K562 (cell line): ENCODE measurements around the gene ANKRD44. TPM values are rescaled to one million over a fixed set of nuclear protein-coding genes. Genes with fewer than 3 reads are reported as not detected.

Experiments used
- ATAC-seq: fragments of 200-7000 bp; cut with Tn5 transposase; 3 replicates; pipeline ENCODE4 v1.9.1; 2020; ENCODE audit warnings: moderate library complexity
- BruUV-seq: library from RNA; stranded (reverse); fragments of 400-500 nt; replicated peaks from 2 replicates; lab custom pipeline; 2021; lab: Mats Ljungman, UMichigan
- CTCF ChIA-PET: fragments of 300-600 bp; formaldehyde crosslinking; extraction: SDS; loops from one replicate; lab custom pipeline; 2021; ENCODE audit warnings: low intra/inter-chr PET ratio; lab: Yijun Ruan, JAX
- POLR2A ChIA-PET: fragments of 300-600, 350-650 bp; sonication (Branson Sonifier 250); formaldehyde crosslinking; extraction: SDS; loops from one replicate; lab custom pipeline; 2021; ENCODE audit warnings: antibody characterized with exemption, inconsistent platforms; lab: Yijun Ruan, JAX
- DNase-seq, 4 experiments: peaks; one replicate each; pipeline versions ENCODE4 v3.0.0 to v3.0.0-alpha.2; 2011 to 2018; ENCODE audit warnings: low spot score in 3 of 4, mixed read lengths in 3 of 4; ENCODE audit errors: extremely low read depth in 1 of 4
- FAIRE-seq: peaks from 2 replicates; lab custom pipeline; 2011; peaks lifted over from hg19 to GRCh38; lab: Jason Lieb, UNC
- H2AFZ ChIP-seq: 2 replicates; pipeline ENCODE4 v1.6.0; 2011; ENCODE audit warnings: low read depth, low read length, control low read depth, inconsistent platforms
- H3K27ac ChIP-seq: fragments of 200-600 bp; 3 replicates; pipeline ENCODE4 v1.8.0; 2011; ENCODE audit warnings: low read depth, mild to moderate bottlenecking, control low read depth, inconsistent platforms, low read length, moderate library complexity, mixed read lengths; ENCODE audit errors: extremely low read depth
- H3K27me3 ChIP-seq, 2 experiments: fragments of 300-600 bp in 1 of 2; 2 replicates in 1 of 2; 3 replicates in 1 of 2; pipeline versions ENCODE4 v1.6.0 to v1.8.0; 2011; ENCODE audit warnings: inconsistent platforms in 2 of 2, low read length in 2 of 2, mild to moderate bottlenecking in 1 of 2, mixed read lengths in 1 of 2, moderate library complexity in 1 of 2; ENCODE audit not compliant: control insufficient read depth in 2 of 2, insufficient read depth in 2 of 2
- H3K36me3 ChIP-seq: fragments of 300-600 bp; 3 replicates; pipeline ENCODE4 v1.8.0; 2011; ENCODE audit warnings: mild to moderate bottlenecking, low read length, inconsistent platforms; ENCODE audit not compliant: control insufficient read depth, insufficient read depth
- H3K4me1 ChIP-seq, 2 experiments: fragments of 200-600 bp in 1 of 2; replicated peaks in 1 of 2; 2 replicates in 1 of 2; 3 replicates in 1 of 2; pipeline versions ENCODE4 v1.5.1 to v1.8.0; 2011; ENCODE audit warnings: inconsistent platforms in 2 of 2, low read length in 2 of 2, mild to moderate bottlenecking in 1 of 2, mixed read lengths in 1 of 2, moderate library complexity in 1 of 2; ENCODE audit not compliant: control insufficient read depth in 2 of 2, insufficient read depth in 2 of 2
- H3K4me2 ChIP-seq: 2 replicates; pipeline ENCODE4 v1.6.1; 2011; ENCODE audit warnings: low read length, control low read depth, inconsistent platforms, mixed read lengths; ENCODE audit not compliant: insufficient read depth
- H3K4me3 ChIP-seq: fragments of 200-600 bp; sonication (generic), shearing (Covaris generic); 2 replicates; pipeline ENCODE4 v1.5.1; 2016; ENCODE audit warnings: control low read depth, inconsistent platforms
- H3K79me2 ChIP-seq: fragments of 200-600 bp; 3 replicates; pipeline ENCODE4 v1.8.0; 2011; ENCODE audit warnings: low read length, inconsistent platforms; ENCODE audit not compliant: control insufficient read depth, insufficient read depth
- H3K9ac ChIP-seq, 2 experiments: 2 replicates each; pipeline versions ENCODE4 v1.6.0 to v1.6.1; 2011; ENCODE audit warnings: low read depth in 2 of 2, low read length in 2 of 2, control low read depth in 1 of 2, inconsistent platforms in 1 of 2, mild to moderate bottlenecking in 1 of 2, mixed read lengths in 1 of 2; ENCODE audit not compliant: insufficient read depth in 1 of 2
- H3K9me1 ChIP-seq: one replicate; pipeline ENCODE4 v1.6.0; 2011; ENCODE audit warnings: inconsistent platforms, mild to moderate bottlenecking, low read length, moderate library complexity; ENCODE audit not compliant: control insufficient read depth, insufficient read depth
- H3K9me3 ChIP-seq: replicated peaks from 2 replicates; pipeline ENCODE4 v1.5.1; 2011; ENCODE audit warnings: low read depth, low read length, inconsistent platforms; ENCODE audit not compliant: control insufficient read depth, insufficient read depth
- H4K20me1 ChIP-seq: replicated peaks from 2 replicates; pipeline ENCODE4 v1.6.1; 2011; ENCODE audit warnings: low read length, inconsistent platforms, mixed read lengths; ENCODE audit not compliant: control insufficient read depth, insufficient read depth
- EP300 ChIP-seq: IDR thresholded peaks from 2 replicates; pipeline ENCODE4 v1.6.1; 2012; ENCODE audit warnings: low read length, improper control_type of control experiment
- HNRNPK ChIP-seq: fragments of 200-400 bp; formaldehyde crosslinking; IDR thresholded peaks from one replicate; pipeline ENCODE4 v1.6.1; 2018; ENCODE audit warnings: mild to moderate bottlenecking, low read depth, low read length; ENCODE audit not compliant: poor library complexity, severe bottlenecking
- IRF1 ChIP-seq: sonication (generic); formaldehyde crosslinking; IDR thresholded peaks from 2 replicates; pipeline ENCODE4 v1.8.0; 2022; ENCODE audit warnings: missing genetic modification reagents, mild to moderate bottlenecking, borderline replicate concordance
- KDM5B ChIP-seq: fragments of 200-600 bp; sonication (generic); IDR thresholded peaks from 2 replicates; pipeline ENCODE4 v1.6.1; 2012; ENCODE audit warnings: low read depth, mild to moderate bottlenecking, moderate library complexity, low read length, control low read depth, inconsistent platforms; ENCODE audit not compliant: insufficient replicate concordance
- PCBP1 ChIP-seq: fragments of 200-400 bp; formaldehyde crosslinking; IDR thresholded peaks from 2 replicates; pipeline ENCODE4 v1.6.1; 2018; ENCODE audit warnings: mild to moderate bottlenecking, low read depth, low read length; ENCODE audit not compliant: poor library complexity, severe bottlenecking
- PRMT5 ChIP-seq: sonication (generic); formaldehyde crosslinking; IDR thresholded peaks from 2 replicates; pipeline ENCODE4 v1.5.0; 2020; ENCODE audit warnings: missing genetic modification reagents
- SMAD1 ChIP-seq: fragments of 150-350 bp; IDR thresholded peaks from 2 replicates; pipeline ENCODE4 v1.6.1; 2014; ENCODE audit warnings: low read length, low read depth; ENCODE audit not compliant: partially characterized antibody
- ZNF668 ChIP-seq: fragments of 250-450 bp; sonication (Bioruptor Pico); IDR thresholded peaks from 2 replicates; pipeline ENCODE4 v1.8.0; 2022; ENCODE audit warnings: mild to moderate bottlenecking, inconsistent platforms
- WGBS: fragments of 100-300 bp; shearing (Covaris generic); methylation state at CpG from one replicate; pipeline ENCODE4 v1.1.6; 2016; ENCODE audit warnings: low coverage, mixed read lengths; ENCODE audit not compliant: insufficient coverage; ENCODE audit errors: missing lambda C conversion rate; 5-methylcytosine and 5-hydroxymethylcytosine counted together
- in situ Hi-C: fragments of 300-500 bp; cut with MboI; formaldehyde crosslinking; loops from 4 replicates; pipeline ENCODE4 v1.15.0; 2018; ENCODE audit warnings: inconsistent platforms, mixed read lengths
- intact Hi-C: fragments of 100-400 bp; cut with micrococcal nuclease; formaldehyde crosslinking; loops from 2 replicates; pipeline ENCODE4 v1.14.2; 2022
- polyA plus RNA-seq, 8 experiments: library from polyadenylated mRNA; depleted of rRNA in 4 of 8; stranded (reverse) in 5 of 8; unstranded in 3 of 8; fragments of >200 nt; fragmentation: Nextera tagmentation in 2 of 8; fragmentation: Illumina TruSeq in 1 of 8; extraction: Ambion mirVana in 2 of 8; extraction: Trizol in 1 of 8; gene quantifications; 2 replicates each; pipeline versions ENCODE4 v1.2.1 to v1.2.3, GENCODE V29; 2011 to 2014; ENCODE audit warnings: inconsistent platforms in 1 of 8, missing spikeins in 1 of 8
- total RNA-seq, 7 experiments: library from RNA; depleted of rRNA in 6 of 7; stranded (reverse); fragments of >200 nt in 6 of 7; fragmentation: Illumina TruSeq in 2 of 7; extraction: Trizol in 2 of 7; gene quantifications; 2 replicates each; pipeline versions ENCODE4 v1.2.1 to v1.2.3, GENCODE V29; 2011 to 2021; ENCODE audit warnings: low replicate concordance in 1 of 7

ANKRD44 gene
- total and polyA plus RNA-seq, 9 of the 15 experiments (the other 6 are each of a cell fraction or from before 2014, with no cell fraction given) = 0.03 to 0.64 (median 0.07) TPM; not detected in 3

- no peaks in the 10 kb centered on the region for H3K36me3 ChIP-seq
- H3K9ac ChIP-seq = no peak overlapping the region
- H3K4me3 ChIP-seq = no peak overlapping the region
- H3K27me3 ChIP-seq = peaks cover 0 to 2% of the 10 kb centered on the region in 2 experiments; a peak in 1 of 5 replicates
- no peak for ATAC-seq
- DNase-seq = no peak
- intact Hi-C loops (no loop called here), in situ Hi-C loops (no loop called here)
- H3K27ac ChIP-seq = no peak overlapping the region
- H3K4me2 ChIP-seq = no peak overlapping the region
- FAIRE-seq = no peak
- TF ChIP-seq KDM5B = no peak
- no peak for TF ChIP-seq SMAD1
- no peak for TF ChIP-seq HNRNPK
- no peak for TF ChIP-seq ZNF668 (CRISPR knock-in tag)
- TF ChIP-seq PCBP1 = no peak
- no peak for TF ChIP-seq EP300
- TF ChIP-seq IRF1 (CRISPR knock-in tag) = no peak
- no peak for TF ChIP-seq PRMT5
- ChIA-PET POLR2A (no interaction called here), CTCF (no interaction called here)
- no peaks in the 10 kb centered on the region for H4K20me1 ChIP-seq
- no peaks in the 10 kb centered on the region for H3K9me1 ChIP-seq
- WGBS = 0% methylated on average over 4 of the region's 6 CpGs
- no peaks in the 10 kb centered on the region for H3K4me1 ChIP-seq
- no peaks in the 10 kb centered on the region for H3K79me2 ChIP-seq
- no TSS peak for BruUV-seq
- H3K9me3 ChIP-seq = no peaks in the 10 kb centered on the region
- no peak overlapping the region for H2AFZ ChIP-seq
Measured at GRCh38 chr2:197121756-197122385, 188.7 kb downstream of the ANKRD44 start.
